ENCODE data around the gene SLC13A4. TPM values are rescaled to one million over a fixed set of nuclear protein-coding genes. Genes with fewer than 3 reads are reported as not detected.

SLC13A4 gene
- total and polyA plus RNA-seq, 2 experiments from 2014 or later: 0.13 to 0.93 TPM

- Histone ChIP-seq H2AFZ (no peak overlapping the region), H3K9me2 (replicated peaks; ENCODE audit: insufficient read depth) (no peaks in the 10 kb centered on the region), H3K36me3 (replicated peaks; ENCODE audit: insufficient read depth, low read depth) (no peaks in the 10 kb centered on the region), H3K4me2 (no peak overlapping the region), H3K4me1 (ENCODE audit: insufficient read depth) (peaks cover 5% of the 10 kb centered on the region), H4K20me1 (ENCODE audit: insufficient read depth, poor library complexity, severe bottlenecking) (no peaks in the 10 kb centered on the region), H3K4me3 (no peak overlapping the region), H3K9me3 (ENCODE audit: low read depth) (no peaks in the 10 kb centered on the region), H3K27me3 (no peaks in the 10 kb centered on the region), H3K79me2 (no peaks in the 10 kb centered on the region), H3K27ac (no peak overlapping the region)
- no peak for DNase-seq (ENCODE audit: low spot score)
- TF ChIP-seq CTCF (IDR thresholded peaks at IDR 0.05; ENCODE audit: poor library complexity): no peak
- TF ChIP-seq EZH2 (IDR thresholded peaks at IDR 0.05; ENCODE audit: borderline replicate concordance): no peak
- TF ChIP-seq EZH2phosphoT487 (IDR thresholded peaks at IDR 0.05; ENCODE audit: low read depth, severe bottlenecking, unreplicated experiment): no peak
- WGBS (ENCODE audit: low lambda C conversion rate, missing lambda C conversion rate): 98% methylated on average over 5 of the region's 5 CpGs
Measured at GRCh38 chr7:135715055-135715522, 12.9 kb downstream of the SLC13A4 start.

- Histone ChIP-seq H3K4me2 (no peak overlapping the region), H3K27me3 (no peaks in the 10 kb centered on the region), H3K79me2 (no peaks in the 10 kb centered on the region), H3K4me1 (ENCODE audit: insufficient read depth) (peaks cover 5% of the 10 kb centered on the region), H3K4me3 (no peak overlapping the region), H3K9me3 (ENCODE audit: low read depth) (no peaks in the 10 kb centered on the region), H3K27ac (no peak overlapping the region), H3K9me2 (replicated peaks; ENCODE audit: insufficient read depth) (no peaks in the 10 kb centered on the region), H2AFZ (no peak overlapping the region), H4K20me1 (ENCODE audit: insufficient read depth, poor library complexity, severe bottlenecking) (no peaks in the 10 kb centered on the region), H3K36me3 (replicated peaks; ENCODE audit: insufficient read depth, low read depth) (no peaks in the 10 kb centered on the region)
- 64% methylated on average over 20 of the region's 20 CpGs for WGBS (ENCODE audit: low lambda C conversion rate, missing lambda C conversion rate)
- no peak for TF ChIP-seq CTCF (IDR thresholded peaks at IDR 0.05; ENCODE audit: poor library complexity)
- TF ChIP-seq EZH2phosphoT487 (IDR thresholded peaks at IDR 0.05; ENCODE audit: low read depth, severe bottlenecking, unreplicated experiment): no peak
- TF ChIP-seq EZH2 (IDR thresholded peaks at IDR 0.05; ENCODE audit: borderline replicate concordance): no peak
- DNase-seq (ENCODE audit: low spot score): peak; percentile 12
Measured at GRCh38 chr7:135714534-135715009, 13.4 kb downstream of the SLC13A4 start.

GRCh38 chr7:135713836-135714470 lies 14.0 kb downstream of the SLC13A4 start:
- no peaks in the 10 kb centered on the region for H3K36me3 ChIP-seq (replicated peaks; ENCODE audit: insufficient read depth, low read depth)
- no peak overlapping the region for H3K27ac ChIP-seq
- TF ChIP-seq EZH2phosphoT487 (IDR thresholded peaks at IDR 0.05; ENCODE audit: low read depth, severe bottlenecking, unreplicated experiment) (no peak), EZH2 (IDR thresholded peaks at IDR 0.05; ENCODE audit: borderline replicate concordance) (no peak), CTCF (IDR thresholded peaks at IDR 0.05; ENCODE audit: poor library complexity) (no peak)
- no peak overlapping the region for H3K4me3 ChIP-seq
- no peak overlapping the region for H2AFZ ChIP-seq
- DNase-seq (ENCODE audit: low spot score): no peak
- no peak overlapping the region for H3K4me2 ChIP-seq
- peaks cover 5% of the 10 kb centered on the region for H3K4me1 ChIP-seq (ENCODE audit: insufficient read depth)
- H4K20me1 ChIP-seq (ENCODE audit: insufficient read depth, poor library complexity, severe bottlenecking): no peaks in the 10 kb centered on the region
- H3K9me2 ChIP-seq (replicated peaks; ENCODE audit: insufficient read depth): no peaks in the 10 kb centered on the region
- no peaks in the 10 kb centered on the region for H3K27me3 ChIP-seq
- no peaks in the 10 kb centered on the region for H3K79me2 ChIP-seq
- WGBS (ENCODE audit: low lambda C conversion rate, missing lambda C conversion rate): 72% methylated on average over 4 of the region's 4 CpGs
- H3K9me3 ChIP-seq (ENCODE audit: low read depth): no peaks in the 10 kb centered on the region
